ENCODE data around the gene PRKCZ. TPM values are rescaled to one million over a fixed set of nuclear protein-coding genes. Genes with fewer than 3 reads are reported as not detected.

The PRKCZ gene
- polyA plus RNA-seq, 3 donors = 0.74 to 1.9 (median 1.4) TPM

DNA sequence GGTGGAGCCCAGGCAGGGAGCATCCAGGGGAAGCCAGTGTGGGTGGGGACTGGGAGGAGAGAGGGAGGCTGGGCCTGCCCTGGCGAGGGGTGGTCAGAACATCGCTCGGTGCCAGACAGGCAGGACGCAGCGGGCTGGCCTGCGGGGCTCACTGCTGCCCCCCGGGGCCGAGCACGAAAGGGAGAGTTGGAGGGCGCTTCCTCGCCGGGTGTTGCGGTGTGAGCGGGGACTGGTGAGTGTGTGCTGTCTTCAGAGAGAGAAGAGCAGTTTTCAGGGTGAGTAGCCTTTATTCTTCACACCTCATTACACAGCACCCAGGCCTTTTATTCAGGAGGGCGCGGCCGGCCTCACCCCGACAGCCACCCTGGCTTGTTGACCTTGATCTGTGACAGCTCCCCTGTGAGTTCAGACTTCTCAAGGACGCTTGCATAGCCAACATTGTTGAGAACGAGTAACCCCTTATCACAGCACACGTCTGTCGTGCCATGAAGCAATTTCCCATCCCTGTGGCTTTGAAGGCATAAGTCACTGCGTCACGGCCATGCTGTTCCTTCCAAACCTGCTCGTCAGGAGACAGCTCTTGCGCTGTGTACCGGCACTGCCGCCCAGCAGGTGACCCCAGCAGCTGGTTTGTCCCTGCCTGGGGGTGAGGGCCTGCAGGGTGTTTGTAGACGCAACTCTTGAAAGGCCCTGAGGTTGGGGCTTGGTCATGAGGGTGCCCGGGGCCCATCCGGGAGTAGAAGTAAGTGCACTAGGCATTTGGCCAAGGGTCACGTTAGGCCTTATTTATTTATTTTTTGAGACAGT is 54.6 kb downstream of the PRKCZ start:
- H3K27ac Mint-ChIP-seq = no peak overlapping the region
- DNase-seq = no peak
- 83% methylated on average over 18 of the region's 32 CpGs for WGBS (ENCODE audit: insufficient coverage)
- TF ChIP-seq, protein P1, sequence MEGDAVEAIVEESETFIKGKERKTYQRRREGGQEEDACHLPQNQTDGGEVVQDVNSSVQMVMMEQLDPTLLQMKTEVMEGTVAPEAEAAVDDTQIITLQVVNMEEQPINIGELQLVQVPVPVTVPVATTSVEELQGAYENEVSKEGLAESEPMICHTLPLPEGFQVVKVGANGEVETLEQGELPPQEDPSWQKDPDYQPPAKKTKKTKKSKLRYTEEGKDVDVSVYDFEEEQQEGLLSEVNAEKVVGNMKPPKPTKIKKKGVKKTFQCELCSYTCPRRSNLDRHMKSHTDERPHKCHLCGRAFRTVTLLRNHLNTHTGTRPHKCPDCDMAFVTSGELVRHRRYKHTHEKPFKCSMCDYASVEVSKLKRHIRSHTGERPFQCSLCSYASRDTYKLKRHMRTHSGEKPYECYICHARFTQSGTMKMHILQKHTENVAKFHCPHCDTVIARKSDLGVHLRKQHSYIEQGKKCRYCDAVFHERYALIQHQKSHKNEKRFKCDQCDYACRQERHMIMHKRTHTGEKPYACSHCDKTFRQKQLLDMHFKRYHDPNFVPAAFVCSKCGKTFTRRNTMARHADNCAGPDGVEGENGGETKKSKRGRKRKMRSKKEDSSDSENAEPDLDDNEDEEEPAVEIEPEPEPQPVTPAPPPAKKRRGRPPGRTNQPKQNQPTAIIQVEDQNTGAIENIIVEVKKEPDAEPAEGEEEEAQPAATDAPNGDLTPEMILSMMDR (IDR thresholded peaks at IDR 0.05) = no peak
- Histone ChIP-seq H3K36me3 (replicated peaks in 1 of 2; ENCODE audit: control insufficient read depth in 1 of 2, insufficient read depth in 2 of 2, low read length in 2 of 2) (no peaks in the 10 kb centered on the region), H3K9me3 (replicated peaks in 1 of 2; ENCODE audit: control insufficient read depth in 1 of 2, insufficient read depth in 1 of 2, low read length in 2 of 2) (no peaks in the 10 kb centered on the region), H2AFZ (ENCODE audit: insufficient read depth, low read depth, low read length, poor library complexity, severe bottlenecking) (no peak overlapping the region), H3K79me2 (ENCODE audit: insufficient read depth, low read length) (no peaks in the 10 kb centered on the region), H4K20me1 (ENCODE audit: insufficient read depth, low read length) (no peaks in the 10 kb centered on the region), H3K4me1 (ENCODE audit: control insufficient read depth in 1 of 2, insufficient read depth in 2 of 2, low read length in 2 of 2) (no peaks in the 10 kb centered on the region), H3K4me3 (replicated peaks in 1 of 3; ENCODE audit: low read depth in 2 of 3, low read length in 3 of 3) (no peak overlapping the region), H3K4me2 (replicated peaks; ENCODE audit: extremely low read depth, low read length, poor library complexity, severe bottlenecking) (no peak overlapping the region), H3K27me3 (ENCODE audit: control insufficient read depth in 2 of 2, insufficient read depth in 2 of 2, low read length in 2 of 2) (no peaks in the 10 kb centered on the region), H3K9ac (ENCODE audit: insufficient read depth, low read length, poor library complexity, severe bottlenecking) (no peak overlapping the region), H3K27ac (ENCODE audit: low read depth in 1 of 2, low read length in 2 of 2) (no peak overlapping the region)
- no peaks in the 10 kb centered on the region for H3K4me1 Mint-ChIP-seq
- H3K27me3 Mint-ChIP-seq (ENCODE audit: low read depth in 3 of 3) = peaks cover 2 to 10% (median 6%) of the 10 kb centered on the region in 3 donors
- no peak overlapping the region for H3K4me3 Mint-ChIP-seq
- H3K36me3 Mint-ChIP-seq = no peaks in the 10 kb centered on the region
- H3K9me3 Mint-ChIP-seq = peaks cover 0 to 1% (median 0%) of the 10 kb centered on the region in 7 donors
- intact Hi-C loops (cut with micrococcal nuclease) = no loop called here

DNA sequence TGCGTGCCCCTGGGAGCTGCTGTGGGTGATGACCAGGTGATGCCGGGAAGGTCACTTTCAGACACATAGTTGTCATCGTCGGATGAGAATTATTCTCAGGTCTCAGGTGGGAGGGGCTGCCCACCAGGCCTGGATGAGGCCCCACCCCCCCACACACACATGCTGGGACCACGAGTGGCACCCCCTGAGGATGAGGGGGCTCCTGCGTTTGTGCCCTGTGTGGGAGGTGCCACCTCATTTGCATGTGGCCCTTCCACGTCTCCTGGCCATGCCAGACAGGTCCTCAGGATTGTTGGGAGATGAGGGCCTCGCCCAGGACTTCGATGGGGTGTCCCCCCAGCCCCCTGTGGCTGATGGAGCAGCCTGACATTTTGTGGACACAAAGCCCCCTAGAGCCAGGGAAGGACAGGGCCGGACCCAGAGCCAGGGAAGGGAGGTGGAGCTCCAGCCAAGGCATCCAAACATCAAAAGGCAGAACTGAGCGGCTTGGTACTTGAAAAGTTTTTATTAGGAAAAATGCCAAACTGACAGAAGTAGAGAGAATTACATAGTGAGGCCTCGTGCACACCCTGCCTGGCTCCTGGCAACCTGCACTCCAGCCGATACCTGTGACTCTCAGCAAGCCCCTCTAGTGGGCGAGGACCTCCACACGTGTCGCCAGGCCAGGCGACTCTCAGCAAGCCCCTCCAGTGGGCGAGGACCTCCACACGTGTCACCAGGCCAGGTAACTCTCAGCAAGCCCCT is 55.7 kb downstream of the PRKCZ start:
- DNase-seq = no peak
- H3K36me3 ChIP-seq (replicated peaks in 1 of 2; ENCODE audit: control insufficient read depth in 1 of 2, insufficient read depth in 2 of 2, low read length in 2 of 2) = no peaks in the 10 kb centered on the region
- H3K4me2 ChIP-seq (replicated peaks; ENCODE audit: extremely low read depth, low read length, poor library complexity, severe bottlenecking) = no peak overlapping the region
- H3K27me3 ChIP-seq (ENCODE audit: control insufficient read depth in 2 of 2, insufficient read depth in 2 of 2, low read length in 2 of 2) = no peaks in the 10 kb centered on the region
- no peaks in the 10 kb centered on the region for H4K20me1 ChIP-seq (ENCODE audit: insufficient read depth, low read length)
- H3K9me3 Mint-ChIP-seq = peaks cover 0 to 1% (median 0%) of the 10 kb centered on the region in 7 donors
- H3K79me2 ChIP-seq (ENCODE audit: insufficient read depth, low read length) = no peaks in the 10 kb centered on the region
- peaks cover 2 to 8% (median 6%) of the 10 kb centered on the region in 3 donors for H3K27me3 Mint-ChIP-seq (ENCODE audit: low read depth in 3 of 3)
- 94% methylated on average over 15 of the region's 19 CpGs for WGBS (ENCODE audit: insufficient coverage)
- no peak overlapping the region for H3K27ac ChIP-seq (ENCODE audit: low read depth in 1 of 2, low read length in 2 of 2)
- H3K4me1 ChIP-seq (ENCODE audit: control insufficient read depth in 1 of 2, insufficient read depth in 2 of 2, low read length in 2 of 2) = no peaks in the 10 kb centered on the region
- intact Hi-C loops (cut with micrococcal nuclease) = no loop called here
- no peak overlapping the region for H3K27ac Mint-ChIP-seq
- TF ChIP-seq, protein P1 (IDR thresholded peaks at IDR 0.05) = no peak
- no peak overlapping the region for H3K4me3 Mint-ChIP-seq
- no peak overlapping the region for H3K4me3 ChIP-seq (replicated peaks in 1 of 3; ENCODE audit: low read depth in 2 of 3, low read length in 3 of 3)
- no peaks in the 10 kb centered on the region for H3K4me1 Mint-ChIP-seq
- no peak overlapping the region for H3K9ac ChIP-seq (ENCODE audit: insufficient read depth, low read length, poor library complexity, severe bottlenecking)
- H2AFZ ChIP-seq (ENCODE audit: insufficient read depth, low read depth, low read length, poor library complexity, severe bottlenecking) = no peak overlapping the region
- no peaks in the 10 kb centered on the region for H3K9me3 ChIP-seq (replicated peaks in 1 of 2; ENCODE audit: control insufficient read depth in 1 of 2, insufficient read depth in 1 of 2, low read length in 2 of 2)
- H3K36me3 Mint-ChIP-seq = no peaks in the 10 kb centered on the region
